ENCODE measurements around the gene MLIP. TPM values are rescaled to one million over a fixed set of nuclear protein-coding genes. Genes with fewer than 3 reads are reported as not detected.

MLIP gene
- polyA plus RNA-seq (2011; rRNA removed) (not detected in 2 replicates), polyA minus RNA-seq (2011; rRNA and poly(A)+ RNA removed) (not detected in 2 replicates)

GRCh38 chr6:54111341-54112045 is at the start of gene MLIP:
TSS of gene MLIP (plus strand) at chr6:54111443. CDS start at chr6:54111480, 37 bp downstream.
- no peaks in the 10 kb centered on the region for H3K36me3 ChIP-seq (ENCODE audit: control insufficient read depth, insufficient read depth, low read length)
- ChIA-PET CTCF (no interaction called here), POLR2A (no interaction called here)
- no peak for TF ChIP-seq CTCF (IDR thresholded peaks at IDR 0.05; ENCODE audit: insufficient read depth, low read depth, low read length)
- H3K27me3 ChIP-seq (ENCODE audit: control insufficient read depth, insufficient read depth, low read length) = no peaks in the 10 kb centered on the region
- H3K4me3 ChIP-seq (ENCODE audit: low read depth, low read length) = no peak within 1 kb of the TSS
- no peak for DNase-seq (ENCODE audit: low read depth)

- H3K27me3 ChIP-seq (ENCODE audit: control insufficient read depth, insufficient read depth, low read length) = no peaks in the 10 kb centered on the region
- no peak overlapping the region for H3K4me3 ChIP-seq (ENCODE audit: low read depth, low read length)
- ChIA-PET CTCF (no interaction called here), POLR2A (no interaction called here)
- no peak for DNase-seq (ENCODE audit: low read depth)
- no peak for TF ChIP-seq CTCF (IDR thresholded peaks at IDR 0.05; ENCODE audit: insufficient read depth, low read depth, low read length)
- H3K36me3 ChIP-seq (ENCODE audit: control insufficient read depth, insufficient read depth, low read length) = no peaks in the 10 kb centered on the region
These were observed 48.1 kb upstream of the MLIP start for GRCh38 chr6:54063228-54063539.

GRCh38 chr6:54068694-54069093 is 42.5 kb upstream of the MLIP start:
- no peaks in the 10 kb centered on the region for H3K27me3 ChIP-seq (ENCODE audit: control insufficient read depth, insufficient read depth, low read length)
- TF ChIP-seq CTCF (IDR thresholded peaks at IDR 0.05; ENCODE audit: insufficient read depth, low read depth, low read length) = no peak
- no peak for DNase-seq (ENCODE audit: low read depth)
- ChIA-PET POLR2A (no interaction called here), CTCF (interaction anchor here (0.8 kb wide), 1 partner anchor 82 kb away, joined by 3 read pairs; no protein-coding TSS in a partner anchor)
- no peaks in the 10 kb centered on the region for H3K36me3 ChIP-seq (ENCODE audit: control insufficient read depth, insufficient read depth, low read length)
- no peak overlapping the region for H3K4me3 ChIP-seq (ENCODE audit: low read depth, low read length)

- Histone ChIP-seq H3K4me3 (ENCODE audit: low read depth, low read length) (no peak overlapping the region; the same call in 1 of the 2 replicates), H3K27me3 (ENCODE audit: control insufficient read depth, insufficient read depth, low read length) (no peaks in the 10 kb centered on the region), H3K36me3 (ENCODE audit: control insufficient read depth, insufficient read depth, low read length) (no peaks in the 10 kb centered on the region)
- DNase-seq (ENCODE audit: low read depth) = no peak
- POLR2A ChIA-PET = interaction anchor here (0.6 kb wide), 1 partner anchor 759 kb away, joined by 5 read pairs; no protein-coding TSS in a partner anchor
- CTCF ChIA-PET = no interaction called here
- TF ChIP-seq CTCF (IDR thresholded peaks at IDR 0.05; ENCODE audit: insufficient read depth, low read depth, low read length) = no peak
These were observed 41.2 kb upstream of the MLIP start for GRCh38 chr6:54070025-54070424.

- Histone ChIP-seq H3K4me3 (ENCODE audit: low read depth, low read length) (no peak overlapping the region), H3K36me3 (ENCODE audit: control insufficient read depth, insufficient read depth, low read length) (no peaks in the 10 kb centered on the region), H3K27me3 (ENCODE audit: control insufficient read depth, insufficient read depth, low read length) (no peaks in the 10 kb centered on the region)
- CTCF ChIA-PET = interaction anchor here (0.9 to 1.4 kb wide), 3 partner anchors 11 to 15 kb away, joined by 3 to 5 read pairs (median 4); no protein-coding TSS in a partner anchor
- TF ChIP-seq CTCF (IDR thresholded peaks at IDR 0.05; ENCODE audit: insufficient read depth, low read depth, low read length) = no peak
- DNase-seq (ENCODE audit: low read depth) = no peak
- POLR2A ChIA-PET = no interaction called here
These were observed 39.4 kb upstream of the MLIP start for GRCh38 chr6:54071821-54072340.

Measured in BJ (cell line).